ENCODE data around the gene SLIT3. TPM values are rescaled to one million over a fixed set of nuclear protein-coding genes. Genes with fewer than 3 reads are reported as not detected.

Gene SLIT3
- total RNA-seq, 3 donors from 2014 or later (not counting 1 experiment from before 2014, with no cell fraction given): 0.34 to 0.80 TPM; not detected in 1

DNA sequence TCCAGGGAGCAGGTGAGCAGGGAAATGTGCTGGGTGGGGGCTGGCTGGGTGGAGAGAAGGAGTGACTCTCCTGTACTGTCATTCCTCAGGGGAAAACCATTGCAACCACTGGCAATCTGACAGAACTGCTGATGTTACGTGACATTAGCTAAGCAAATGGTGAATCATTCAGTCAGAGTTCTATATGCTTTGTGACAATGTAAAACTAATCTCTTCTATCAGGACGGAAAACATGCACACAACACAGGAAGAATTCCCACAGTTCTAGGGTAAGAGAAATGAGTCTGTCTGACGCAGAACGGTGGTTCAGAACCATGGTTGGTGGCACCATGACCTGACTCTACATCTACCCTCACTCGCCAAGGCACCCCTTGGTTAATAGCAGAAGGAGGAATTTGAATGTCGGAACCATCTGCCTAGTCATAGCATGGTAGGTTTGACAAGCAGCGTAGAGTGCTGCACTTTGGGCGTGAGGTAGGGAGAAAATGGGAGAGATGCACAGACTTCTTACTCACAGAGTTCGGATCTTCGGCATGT is 478.1 kb downstream of the SLIT3 start:
- no peaks in the 10 kb centered on the region for H3K4me1 ChIP-seq (ENCODE audit: control insufficient read depth, insufficient read depth, low read length)
- no peaks in the 10 kb centered on the region for H3K9me3 Mint-ChIP-seq
- H3K27me3 ChIP-seq (ENCODE audit: control insufficient read depth, insufficient read depth, low read length): no peaks in the 10 kb centered on the region
- intact Hi-C loops (cut with micrococcal nuclease): no loop called here
- peaks cover 0 to 8% of the 10 kb centered on the region in 2 donors for H3K27me3 Mint-ChIP-seq (ENCODE audit: low read depth in 2 of 2)
- H3K27ac Mint-ChIP-seq: no peak overlapping the region
- WGBS (ENCODE audit: insufficient coverage): 92% methylated on average over 10 of the region's 10 CpGs
- H3K36me3 ChIP-seq (ENCODE audit: control insufficient read depth, insufficient read depth, low read length): no peaks in the 10 kb centered on the region
- H3K27ac ChIP-seq (ENCODE audit: low read length): no peak overlapping the region
- DNase-seq: no peak
- H3K4me1 Mint-ChIP-seq: no peaks in the 10 kb centered on the region
- no peak for TF ChIP-seq CTCF (IDR thresholded peaks at IDR 0.05)
- H3K9me3 ChIP-seq (ENCODE audit: control insufficient read depth, insufficient read depth, low read length): no peaks in the 10 kb centered on the region
- H3K36me3 Mint-ChIP-seq: no peaks in the 10 kb centered on the region
- no peak for ATAC-seq
- H3K4me3 ChIP-seq (ENCODE audit: low read length): no peak overlapping the region
- no peak overlapping the region for H3K4me3 Mint-ChIP-seq

DNA sequence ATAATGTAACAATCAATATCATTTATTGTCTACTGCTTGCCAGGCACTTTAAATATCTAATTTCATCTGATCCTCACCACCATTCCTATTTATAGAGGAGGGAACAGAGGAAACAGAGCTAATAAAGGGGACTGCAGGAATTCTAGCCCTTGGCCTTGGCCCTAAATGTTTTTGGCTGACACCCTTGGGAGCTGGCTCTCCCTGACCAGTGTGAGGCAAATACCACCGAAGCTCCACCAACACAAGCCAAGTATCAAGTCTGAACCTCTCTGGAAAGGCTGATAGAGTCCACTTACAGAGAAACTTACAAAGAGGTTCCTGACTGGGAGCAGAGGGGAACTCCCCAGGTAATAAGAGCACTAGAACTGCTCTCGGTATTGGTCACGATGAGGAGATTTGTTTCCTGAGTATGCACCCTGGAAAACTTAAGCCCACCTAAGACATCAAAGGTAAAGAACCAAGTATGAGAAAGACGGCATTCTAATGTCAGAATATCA is 478.6 kb downstream of the SLIT3 start:
- H3K27ac Mint-ChIP-seq: no peak overlapping the region

GRCh38 chr5:168820874-168821273 is 480.1 kb downstream of the SLIT3 start:
- H3K27me3 ChIP-seq (ENCODE audit: control insufficient read depth, insufficient read depth, low read length): no peaks in the 10 kb centered on the region
- H3K4me3 Mint-ChIP-seq: no peak overlapping the region
- H3K36me3 ChIP-seq (ENCODE audit: control insufficient read depth, insufficient read depth, low read length): no peaks in the 10 kb centered on the region
- no peak for TF ChIP-seq CTCF (IDR thresholded peaks at IDR 0.05)
- no peaks in the 10 kb centered on the region for H3K9me3 ChIP-seq (ENCODE audit: control insufficient read depth, insufficient read depth, low read length)
- ATAC-seq: no peak
- WGBS (ENCODE audit: insufficient coverage): 98% methylated on average over 4 of the region's 5 CpGs
- no peaks in the 10 kb centered on the region for H3K4me1 Mint-ChIP-seq
- peaks cover 0 to 9% of the 10 kb centered on the region in 2 donors for H3K27me3 Mint-ChIP-seq (ENCODE audit: low read depth in 2 of 2)
- no peaks in the 10 kb centered on the region for H3K4me1 ChIP-seq (ENCODE audit: control insufficient read depth, insufficient read depth, low read length)
- no peak for DNase-seq
- H3K4me3 ChIP-seq (ENCODE audit: low read length): no peak overlapping the region
- no peaks in the 10 kb centered on the region for H3K9me3 Mint-ChIP-seq
- no peaks in the 10 kb centered on the region for H3K36me3 Mint-ChIP-seq
- no peak overlapping the region for H3K27ac Mint-ChIP-seq
- intact Hi-C loops (cut with micrococcal nuclease): no loop called here
- H3K27ac ChIP-seq (ENCODE audit: low read length): no peak overlapping the region

More for the DNA sequence above, 478.6 kb downstream of the SLIT3 start:
- Mint-ChIP-seq H3K4me1 (no peaks in the 10 kb centered on the region), H3K4me3 (no peak overlapping the region), H3K27me3 (ENCODE audit: low read depth in 2 of 2) (peaks cover 0 to 9% of the 10 kb centered on the region in 2 donors), H3K36me3 (no peaks in the 10 kb centered on the region), H3K9me3 (no peaks in the 10 kb centered on the region)
- H3K9me3 ChIP-seq (ENCODE audit: control insufficient read depth, insufficient read depth, low read length): no peaks in the 10 kb centered on the region
- H3K4me3 ChIP-seq (ENCODE audit: low read length): no peak overlapping the region
- no peaks in the 10 kb centered on the region for H3K4me1 ChIP-seq (ENCODE audit: control insufficient read depth, insufficient read depth, low read length)
- ATAC-seq (no peak), DNase-seq (no peak)
- intact Hi-C loops (cut with micrococcal nuclease): no loop called here
- 87% methylated on average over 4 of the region's 4 CpGs for WGBS (ENCODE audit: insufficient coverage)
- TF ChIP-seq CTCF (IDR thresholded peaks at IDR 0.05): no peak
- H3K27ac ChIP-seq (ENCODE audit: low read length): no peak overlapping the region
- no peaks in the 10 kb centered on the region for H3K36me3 ChIP-seq (ENCODE audit: control insufficient read depth, insufficient read depth, low read length)
- no peaks in the 10 kb centered on the region for H3K27me3 ChIP-seq (ENCODE audit: control insufficient read depth, insufficient read depth, low read length)

Data from natural killer cell (primary cell).